Stomach (tissue), 9 donors: ENCODE measurements around the gene ARHGAP21. TPM values are rescaled to one million over a fixed set of nuclear protein-coding genes. Genes with fewer than 3 reads are reported as not detected.

Experiments
- DNase-seq, 2 donors: peaks; one replicate each; pipeline versions ENCODE4 v3.0.0 to v3.0.0-alpha.2; 2013 to 2019
- H3K27ac ChIP-seq, 5 donors: fragments of 200-600 bp in 4 of 5; sonication (generic) in 4 of 5; one replicate each; pipeline ENCODE4 v1.5.1; 2013 to 2019; ENCODE audit warnings: mild to moderate bottlenecking in 1 of 5, moderate library complexity in 1 of 5
- H3K27me3 ChIP-seq, 3 donors: fragments of 200-600 bp; sonication (generic); one replicate each; pipeline ENCODE4 v1.5.1; 2017 to 2019; ENCODE audit warnings: mixed run types in 1 of 3
- H3K36me3 ChIP-seq, 4 donors: fragments of 200-600 bp; sonication (generic); 1 replicate in 3 of 4; 2 replicates in 1 of 4; pipeline ENCODE4 v1.5.1; 2016 to 2019
- H3K4me1 ChIP-seq, 4 donors: fragments of 200-600 bp; sonication (generic); one replicate each; pipeline ENCODE4 v1.5.1; 2016 to 2019
- H3K4me3 ChIP-seq, 4 donors: fragments of 200-600 bp; sonication (generic) in 3 of 4; one replicate each; pipeline ENCODE4 v1.5.1; 2016 to 2019; ENCODE audit warnings: mild to moderate bottlenecking in 1 of 4
- H3K9me3 ChIP-seq, 4 donors: fragments of 200-600 bp; sonication (generic); one replicate each; pipeline ENCODE4 v1.5.1; 2016 to 2019
- EP300 ChIP-seq: sonication (generic); formaldehyde crosslinking; IDR thresholded peaks from one replicate; pipeline ENCODE4 v1.6.1; 2017; ENCODE audit warnings: antibody characterized with exemption
- POLR2A ChIP-seq, 4 donors: fragments of 450-650 bp; IDR thresholded peaks; one replicate each; pipeline ENCODE4 v1.6.1; 2016; ENCODE audit warnings: antibody characterized with exemption in 4 of 4, control low read depth in 2 of 4, mild to moderate bottlenecking in 1 of 4, moderate library complexity in 1 of 4
- POLR2AphosphoS5 ChIP-seq, 3 donors: sonication (generic); formaldehyde crosslinking; IDR thresholded peaks; one replicate each; pipeline ENCODE4 v1.6.1; 2016; ENCODE audit warnings: antibody characterized with exemption in 3 of 3
- WGBS, 5 donors: extraction: QIAGEN DNeasy Blood & Tissue Kit in 3 of 5; methylation state at CpG; one replicate each; pipeline versions ENCODE4 v1.1.5 to v1.1.7; 2013 to 2018; 5-methylcytosine and 5-hydroxymethylcytosine counted together
- intact Hi-C: fragments of 100-400 bp; cut with DNase I; formaldehyde crosslinking; loops from one replicate; pipeline ENCODE4 v1.15.1; 2023; ENCODE audit warnings: low total_unique reads
- polyA plus RNA-seq, 3 donors: library from polyadenylated mRNA; stranded (reverse); fragments of 200-250 nt; gene quantifications; one replicate each; pipeline ENCODE4 v1.2.3, GENCODE V29; 2013
- total RNA-seq, 5 donors: library from RNA; depleted of rRNA; stranded (reverse); fragments of >200 nt; gene quantifications; one replicate each; pipeline versions ENCODE4 v1.1.0 to v1.2.3, GENCODE V29; 2014 to 2016
- TF ChIP-seq, protein P1 (sequence below), 7 experiments: fragments of 450-650 bp in 4 of 7; fragments of 200-600 bp in 3 of 7; sonication (generic) in 3 of 7; IDR thresholded peaks; one replicate each; pipeline ENCODE4 v1.5.1; 2016 to 2019; ENCODE audit warnings: antibody characterized with exemption in 7 of 7, control low read depth in 2 of 7, mild to moderate bottlenecking in 1 of 7
- donor health status: healthy with polysubstance abuse.
- donor health status: Bipolar disorder and iron deficiency.
- donor health status: healthy.

Gene ARHGAP21
- total and polyA plus RNA-seq, 8 donors: 12.7 to 166 (median 52.8) TPM

DNA sequence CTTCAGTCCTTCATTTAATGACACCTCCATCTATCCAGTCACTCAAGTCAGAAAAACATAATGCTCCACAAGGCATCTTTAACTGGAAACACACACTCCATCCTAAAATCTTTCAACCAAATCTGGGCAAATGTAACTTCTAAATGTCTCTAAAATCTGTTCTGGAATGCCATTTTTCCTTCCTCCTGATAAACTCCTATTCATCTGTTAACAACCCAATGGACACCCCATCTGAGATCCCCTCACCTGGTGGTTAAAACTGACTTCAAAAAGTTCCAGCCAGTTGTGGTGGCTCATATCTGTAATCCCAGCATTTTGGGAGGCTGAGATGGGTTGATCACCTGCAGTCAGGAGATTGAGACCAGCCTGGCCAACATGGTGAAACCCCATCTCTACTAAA lies 78.7 kb downstream of the ARHGAP21 start:
- Histone ChIP-seq H3K36me3 (no peaks in the 10 kb centered on the region), H3K9me3 (no peaks in the 10 kb centered on the region), H3K27me3 (no peaks in the 10 kb centered on the region), H3K4me1 (peaks cover 0 to 34% (median 16%) of the 10 kb centered on the region in 4 donors), H3K4me3 (no peak overlapping the region), H3K27ac (no peak overlapping the region)
- no peak for TF ChIP-seq POLR2A (IDR thresholded peaks at IDR 0.05)
- TF ChIP-seq, protein P1, sequence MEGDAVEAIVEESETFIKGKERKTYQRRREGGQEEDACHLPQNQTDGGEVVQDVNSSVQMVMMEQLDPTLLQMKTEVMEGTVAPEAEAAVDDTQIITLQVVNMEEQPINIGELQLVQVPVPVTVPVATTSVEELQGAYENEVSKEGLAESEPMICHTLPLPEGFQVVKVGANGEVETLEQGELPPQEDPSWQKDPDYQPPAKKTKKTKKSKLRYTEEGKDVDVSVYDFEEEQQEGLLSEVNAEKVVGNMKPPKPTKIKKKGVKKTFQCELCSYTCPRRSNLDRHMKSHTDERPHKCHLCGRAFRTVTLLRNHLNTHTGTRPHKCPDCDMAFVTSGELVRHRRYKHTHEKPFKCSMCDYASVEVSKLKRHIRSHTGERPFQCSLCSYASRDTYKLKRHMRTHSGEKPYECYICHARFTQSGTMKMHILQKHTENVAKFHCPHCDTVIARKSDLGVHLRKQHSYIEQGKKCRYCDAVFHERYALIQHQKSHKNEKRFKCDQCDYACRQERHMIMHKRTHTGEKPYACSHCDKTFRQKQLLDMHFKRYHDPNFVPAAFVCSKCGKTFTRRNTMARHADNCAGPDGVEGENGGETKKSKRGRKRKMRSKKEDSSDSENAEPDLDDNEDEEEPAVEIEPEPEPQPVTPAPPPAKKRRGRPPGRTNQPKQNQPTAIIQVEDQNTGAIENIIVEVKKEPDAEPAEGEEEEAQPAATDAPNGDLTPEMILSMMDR (IDR thresholded peaks at IDR 0.05): no peak
- no peak for TF ChIP-seq POLR2AphosphoS5 (IDR thresholded peaks at IDR 0.05)
- TF ChIP-seq EP300: no peak
- intact Hi-C loops: loop anchor here (10.0 kb wide), 2 partner anchors 80 to 430 kb away; partner anchors contain the start of gene ARHGAP21
- no peak for DNase-seq

DNA sequence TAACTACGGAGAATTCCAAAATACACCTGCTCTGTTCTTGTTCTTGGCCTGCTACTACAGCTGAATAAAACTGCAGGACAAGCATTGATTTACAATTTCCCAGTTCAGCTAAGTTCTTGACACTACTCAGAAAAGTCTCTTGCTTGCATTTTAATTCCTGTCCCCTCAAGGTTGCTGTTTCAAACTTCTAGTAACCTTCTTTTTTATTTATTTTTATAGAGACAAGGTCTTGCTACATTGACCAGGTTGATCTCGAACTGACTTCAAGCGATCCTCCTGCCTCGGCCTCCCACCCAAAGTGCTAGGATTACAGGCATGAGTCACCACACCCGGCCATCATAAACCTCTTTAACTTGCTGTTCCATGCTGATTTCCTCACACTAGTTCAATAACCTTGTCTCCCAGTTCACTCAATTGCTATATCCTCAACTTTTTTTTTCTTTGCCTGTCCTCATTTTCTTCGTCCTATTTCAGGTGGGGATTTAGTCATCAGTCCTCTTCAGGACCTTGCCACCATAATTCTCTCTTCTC lies 79.9 kb downstream of the ARHGAP21 start:
- 76 to 85% (median 80%) methylated on average over 6 of the region's 6 CpGs for WGBS, 5 donors
- Histone ChIP-seq H3K36me3 (no peaks in the 10 kb centered on the region), H3K4me1 (peaks cover 0 to 38% (median 17%) of the 10 kb centered on the region in 4 donors), H3K9me3 (no peaks in the 10 kb centered on the region), H3K4me3 (no peak overlapping the region), H3K27me3 (no peaks in the 10 kb centered on the region), H3K27ac (peak overlapping the region in 4 of 5 donors; percentile 14 to 43 (median 39))
- DNase-seq: no peak
- intact Hi-C loops: loop anchor here (10.0 kb wide), 2 partner anchors 81 to 431 kb away; partner anchors contain the start of gene ARHGAP21
- TF ChIP-seq, protein P1 (IDR thresholded peaks at IDR 0.05): no peak
- TF ChIP-seq EP300 (no peak), POLR2A (IDR thresholded peaks at IDR 0.05) (no peak), POLR2AphosphoS5 (IDR thresholded peaks at IDR 0.05) (no peak)

DNA sequence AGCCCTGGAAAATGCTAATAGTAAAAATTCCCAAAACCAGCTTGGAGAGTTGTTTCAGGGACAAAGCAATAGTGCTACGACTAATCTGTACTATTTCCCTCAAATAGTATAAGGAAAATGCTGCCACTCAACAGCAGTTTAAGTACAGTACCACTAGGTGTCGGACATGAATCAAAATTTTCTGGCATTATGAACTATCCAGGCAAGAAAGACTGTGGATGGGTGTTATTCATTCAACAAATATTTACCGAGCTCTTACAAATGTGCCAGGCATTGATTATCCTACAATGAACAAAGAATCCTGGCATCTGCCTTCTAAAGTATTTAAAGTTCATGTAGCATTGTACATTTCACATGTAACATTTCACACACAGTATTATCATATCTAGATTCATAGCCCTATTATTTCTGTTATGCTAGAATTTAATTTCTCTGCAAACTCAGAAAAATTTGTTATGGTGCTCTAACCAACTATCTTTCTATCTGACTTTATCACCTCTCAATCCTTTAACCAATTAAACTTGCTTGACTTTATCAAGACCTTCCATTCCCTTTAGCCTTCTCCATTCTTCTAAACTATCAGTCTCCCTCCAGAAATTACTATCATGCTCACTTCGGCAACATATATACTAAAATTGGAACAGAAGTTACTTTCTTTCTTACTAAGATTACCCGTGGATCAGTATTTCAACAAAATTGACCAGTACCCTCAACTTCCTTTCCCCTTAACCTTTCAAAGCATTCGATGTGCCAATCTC lies 80.6 kb downstream of the ARHGAP21 start:
- H3K9me3 ChIP-seq: no peaks in the 10 kb centered on the region
- no peaks in the 10 kb centered on the region for H3K36me3 ChIP-seq
- H3K4me3 ChIP-seq: no peak overlapping the region
- peaks cover 0 to 43% (median 20%) of the 10 kb centered on the region in 4 donors for H3K4me1 ChIP-seq
- TF ChIP-seq, protein P1 (IDR thresholded peaks at IDR 0.05): peak in 5 of 7 experiments; percentile 56 to 85 (median 71)
- TF ChIP-seq EP300 (no peak), POLR2AphosphoS5 (IDR thresholded peaks at IDR 0.05) (peak in 1 of 3 donors; percentile 79), POLR2A (IDR thresholded peaks at IDR 0.05) (no peak)
- peak overlapping the region in 3 of 5 donors; percentile 1 to 43 (median 40) for H3K27ac ChIP-seq
- 11 to 28% (median 14%) methylated on average over 6 of the region's 6 CpGs for WGBS, 5 donors
- intact Hi-C loops: loop anchor here (10.0 kb wide), 2 partner anchors 82 to 432 kb away; partner anchors contain the start of gene ARHGAP21
- no peaks in the 10 kb centered on the region for H3K27me3 ChIP-seq
- peak in 1 of 2 donors; percentile 87 for DNase-seq

DNA sequence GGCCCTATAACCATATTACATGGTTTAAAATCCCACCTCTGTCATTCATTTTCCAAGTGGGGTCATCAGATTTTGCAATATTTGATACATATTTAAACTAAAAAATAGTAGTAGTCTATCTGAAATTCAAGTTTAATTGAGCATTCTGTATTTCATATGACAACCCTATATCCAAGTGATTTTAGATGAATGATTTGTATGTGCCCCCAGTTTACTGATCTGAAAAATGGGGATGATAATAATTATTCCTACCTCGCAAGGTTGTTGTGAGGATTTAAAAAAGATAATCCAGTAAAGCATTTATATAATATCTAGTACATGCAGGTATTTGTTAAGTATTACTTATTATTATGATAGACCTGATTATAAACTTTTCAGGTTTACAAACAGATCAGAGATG lies 84.6 kb downstream of the ARHGAP21 start:
- TF ChIP-seq, protein P1 (IDR thresholded peaks at IDR 0.05): no peak
- TF ChIP-seq POLR2A (IDR thresholded peaks at IDR 0.05) (no peak), POLR2AphosphoS5 (IDR thresholded peaks at IDR 0.05) (no peak), EP300 (no peak)
- Histone ChIP-seq H3K4me1 (peaks cover 6 to 43% (median 22%) of the 10 kb centered on the region in 4 donors), H3K27me3 (no peaks in the 10 kb centered on the region), H3K9me3 (no peaks in the 10 kb centered on the region), H3K36me3 (peaks cover 0 to 4% (median 0%) of the 10 kb centered on the region in 4 donors), H3K27ac (no peak overlapping the region), H3K4me3 (no peak overlapping the region)
- intact Hi-C loops: no loop called here
- 91 to 98% (median 94%) methylated on average over 1 of the region's 1 CpG for WGBS, 5 donors
- DNase-seq: no peak
